Amniotic epithelial cell (primary cell): ENCODE results near the gene MMP20.

ENCODE experiments used
- DNase-seq: peaks from one replicate; pipeline ENCODE4 v3.0.0-alpha.2; 2010; ENCODE audit warnings: low read depth

Gene MMP20

DNA sequence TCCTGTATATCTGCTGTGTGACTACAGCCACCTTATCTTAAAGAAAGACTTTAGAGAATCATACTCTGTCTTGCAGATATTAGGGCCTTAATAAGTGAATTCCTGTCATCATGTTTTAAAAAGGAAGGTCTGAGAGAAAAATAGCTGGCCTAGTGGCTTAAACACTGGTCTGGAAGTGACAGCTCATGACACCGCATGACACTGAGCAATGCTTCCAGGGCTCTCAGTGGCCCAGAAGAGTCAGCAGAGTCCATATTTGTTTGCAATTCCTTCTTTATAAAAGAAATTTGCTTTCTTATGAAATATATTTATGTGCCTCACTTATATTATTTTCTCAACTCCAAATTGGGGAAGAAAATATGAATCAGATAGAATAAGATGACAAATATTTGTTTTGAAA, 33.0 kb downstream of the MMP20 start:
- no peak for DNase-seq

DNA sequence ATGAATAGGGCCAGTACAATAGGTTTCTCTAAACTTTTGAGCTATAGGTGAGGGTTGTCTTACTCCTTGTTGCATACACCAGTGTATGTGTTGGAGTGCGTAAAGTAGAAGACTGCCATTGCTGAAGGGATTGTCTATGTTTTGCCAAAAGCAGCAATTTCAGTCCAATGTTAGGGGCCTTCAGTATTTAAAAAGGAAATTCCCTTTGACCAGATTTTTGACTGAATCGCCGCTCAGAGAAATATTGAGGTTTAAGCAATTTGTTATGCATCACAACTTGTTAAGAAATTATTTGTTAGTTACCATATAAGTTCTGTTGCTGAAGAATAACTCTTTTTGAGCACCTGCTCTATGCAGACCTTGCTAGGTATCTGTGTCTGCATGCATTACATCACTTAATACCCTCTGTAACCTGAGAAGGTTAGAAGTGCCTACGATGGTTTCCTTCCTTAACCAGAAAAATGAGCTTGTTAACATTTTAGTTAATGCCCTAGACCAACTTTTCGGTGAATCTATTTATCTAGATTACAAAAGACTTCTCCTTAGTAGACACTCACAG, 33.9 kb downstream of the MMP20 start:
- DNase-seq: no peak

DNA sequence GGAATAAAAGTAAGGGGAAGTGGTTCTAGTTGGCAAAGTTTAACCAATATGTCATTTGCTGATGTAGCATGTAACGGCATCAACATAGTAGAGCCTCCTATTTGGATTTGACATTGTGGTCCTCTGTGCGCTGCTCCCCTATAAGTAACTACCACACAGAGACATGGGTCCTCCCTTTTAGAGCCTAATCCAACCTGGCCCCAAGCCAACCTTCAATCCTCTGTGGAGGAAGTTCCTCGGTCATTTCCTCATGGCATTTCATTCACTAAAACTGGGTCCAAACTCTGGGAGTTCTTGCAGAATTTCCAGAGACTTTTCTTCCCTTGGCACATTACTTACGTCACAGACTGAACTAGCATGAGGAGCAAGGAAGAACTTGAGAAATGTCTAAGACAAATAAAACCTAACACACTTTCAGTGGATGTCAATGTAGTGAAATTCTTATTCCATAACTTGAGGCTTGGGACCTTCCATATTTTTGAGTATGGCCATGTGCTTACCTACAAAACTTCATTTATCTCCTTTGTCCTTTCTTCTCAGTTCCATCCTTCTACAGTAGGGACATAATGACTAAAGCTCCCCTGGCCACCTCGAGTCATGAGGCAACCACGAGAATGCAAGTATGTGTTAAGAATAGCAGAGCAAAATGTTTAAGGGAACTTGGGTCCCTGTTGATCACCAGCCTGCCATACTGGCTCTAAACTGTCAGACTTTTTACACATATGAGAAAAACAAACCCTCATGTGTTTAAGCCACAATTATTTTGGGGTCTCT, 34.7 kb downstream of the MMP20 start:
- DNase-seq: no peak

DNA sequence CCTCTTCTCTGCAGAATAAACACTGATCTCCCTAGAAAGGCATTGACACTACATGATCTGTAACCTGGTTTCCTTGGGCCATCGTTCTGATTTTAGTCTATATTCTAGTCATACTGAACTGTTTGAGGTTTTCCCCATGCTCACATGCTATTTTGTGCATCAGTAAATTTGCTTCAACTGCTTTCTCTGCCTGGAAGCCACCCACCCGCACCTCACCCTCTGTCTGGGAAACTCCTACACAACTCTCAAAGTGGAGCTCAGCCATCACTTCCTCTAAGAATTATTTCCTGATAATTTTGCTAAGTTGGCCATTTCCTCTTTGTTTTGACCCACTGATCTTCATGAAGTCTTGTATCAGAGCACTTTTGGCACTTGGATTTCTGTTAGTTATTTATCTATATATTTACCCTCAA, 36.1 kb downstream of the MMP20 start:
- DNase-seq: no peak

DNA sequence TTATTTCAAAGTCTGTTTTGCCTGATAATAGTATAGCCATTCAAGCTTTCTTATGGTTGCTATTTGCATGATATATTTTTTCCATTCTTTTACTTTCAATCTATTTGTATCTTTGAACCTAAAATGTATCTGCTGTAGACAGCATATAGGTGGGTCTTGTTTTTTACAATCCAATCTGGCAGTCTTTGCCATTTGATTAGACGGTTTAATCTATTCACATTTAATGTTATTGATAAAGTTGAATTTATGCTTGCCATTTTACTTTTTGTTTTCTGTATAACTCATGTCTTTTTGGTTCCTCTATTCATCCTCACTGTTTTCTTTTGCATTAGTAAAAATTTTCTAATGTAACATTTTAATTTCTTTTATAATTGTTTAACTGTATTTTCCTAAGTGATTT, 37.4 kb downstream of the MMP20 start:
- no peak for DNase-seq

DNA sequence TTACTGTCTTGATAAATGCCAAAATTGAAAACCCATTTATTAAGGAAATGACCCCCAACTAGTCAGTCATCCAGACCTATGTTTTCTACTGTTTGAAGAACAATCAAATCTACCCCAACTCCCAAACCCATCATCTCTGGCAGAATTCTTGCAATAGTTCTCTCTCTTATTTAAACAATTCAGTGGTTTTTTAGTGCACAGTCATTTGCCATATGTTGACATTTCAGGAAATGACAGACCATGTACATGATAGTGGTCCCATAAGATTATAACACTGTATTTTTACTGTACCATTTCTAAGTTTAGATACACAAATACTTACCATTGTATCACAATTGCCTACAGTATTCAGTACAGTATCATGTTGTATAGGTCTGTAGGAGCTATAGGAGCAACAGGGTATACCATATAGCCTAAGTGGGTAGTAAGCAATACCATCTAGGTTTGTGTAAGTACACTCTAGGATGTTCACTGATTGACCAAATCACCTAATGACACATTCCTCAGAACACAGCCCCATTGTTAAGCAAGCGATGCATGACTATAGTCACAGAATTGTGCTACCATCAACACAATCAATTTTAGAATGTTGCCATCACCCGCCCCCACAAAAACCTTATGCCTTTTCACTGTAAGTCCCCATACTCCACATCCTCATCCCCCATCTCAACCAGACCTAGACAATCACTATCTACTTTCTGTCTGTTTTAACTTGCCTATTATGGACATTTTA, 41.8 kb downstream of the MMP20 start:
- DNase-seq: no peak

DNA sequence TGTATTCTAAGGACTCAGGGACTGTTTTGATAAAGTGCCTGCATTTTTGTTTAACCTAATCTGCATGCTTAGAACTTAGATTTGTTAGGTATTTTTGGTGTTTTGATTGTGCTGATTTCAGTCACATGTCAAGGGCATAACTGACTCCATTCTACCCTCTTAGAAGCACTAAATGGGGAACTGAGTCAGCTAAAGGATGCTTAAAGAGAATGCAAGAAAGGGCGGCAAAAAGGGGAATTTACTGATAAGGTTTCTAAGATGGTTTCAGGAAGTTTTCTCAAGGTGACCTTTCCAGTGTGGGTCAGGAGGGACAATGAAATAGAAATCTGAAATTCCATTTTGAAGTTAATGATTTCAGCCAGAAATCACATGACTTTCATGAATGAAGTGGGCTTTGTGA, 43.0 kb downstream of the MMP20 start:
- DNase-seq: no peak

DNA sequence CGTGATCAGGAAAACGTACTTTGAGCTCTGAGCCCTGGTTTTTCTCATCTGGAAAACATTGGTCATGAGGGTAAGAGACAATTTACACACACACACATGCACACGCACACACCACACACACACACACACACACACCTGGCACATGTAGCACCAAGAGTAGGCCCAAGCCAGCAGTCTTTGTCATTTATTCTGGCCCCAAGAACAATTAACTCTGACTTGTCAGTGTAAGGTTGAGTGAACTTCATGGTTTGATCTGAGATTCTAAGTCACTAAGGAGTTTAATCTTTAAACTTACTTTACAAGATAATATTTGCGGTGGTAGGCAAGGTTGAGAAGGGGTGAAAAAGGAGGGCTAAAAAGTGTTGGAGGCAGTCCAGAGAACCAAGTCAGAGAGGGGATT, 44.1 kb downstream of the MMP20 start:
- no peak for DNase-seq

DNA sequence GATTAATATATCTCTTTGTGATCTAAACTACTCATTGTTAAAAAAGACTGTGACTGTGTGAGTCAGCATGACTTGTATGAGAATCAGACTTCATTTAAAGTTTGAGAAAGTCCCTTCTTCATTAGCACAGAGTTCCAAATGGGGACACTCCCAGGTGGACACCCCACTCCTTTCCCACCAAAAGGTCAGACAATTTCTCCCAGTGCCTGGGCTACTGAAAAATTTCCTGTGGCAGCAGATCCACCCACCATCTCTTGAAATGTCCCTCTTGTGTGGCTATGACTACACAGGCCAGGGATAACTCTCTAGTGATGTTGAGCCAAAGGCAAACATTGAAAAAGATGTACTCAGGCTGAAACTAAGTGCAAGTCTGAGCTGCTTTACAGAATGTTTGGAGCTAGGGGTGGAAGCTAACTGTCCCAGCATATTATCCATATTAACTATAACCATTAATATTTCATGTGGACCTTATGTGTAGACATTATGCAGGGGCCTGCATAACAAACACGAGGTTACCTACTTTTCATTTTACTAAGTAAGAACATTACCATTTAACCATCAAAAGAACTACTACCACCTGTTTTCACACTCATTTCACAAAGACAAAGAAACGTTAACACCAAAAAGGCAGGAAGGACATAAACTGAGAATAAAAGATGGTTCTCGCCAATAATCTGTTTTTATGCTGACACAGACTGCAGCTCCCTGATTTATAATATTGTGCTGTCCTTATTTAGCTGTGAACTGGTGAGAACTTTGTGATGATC, 44.8 kb downstream of the MMP20 start:
- DNase-seq: no peak

DNA sequence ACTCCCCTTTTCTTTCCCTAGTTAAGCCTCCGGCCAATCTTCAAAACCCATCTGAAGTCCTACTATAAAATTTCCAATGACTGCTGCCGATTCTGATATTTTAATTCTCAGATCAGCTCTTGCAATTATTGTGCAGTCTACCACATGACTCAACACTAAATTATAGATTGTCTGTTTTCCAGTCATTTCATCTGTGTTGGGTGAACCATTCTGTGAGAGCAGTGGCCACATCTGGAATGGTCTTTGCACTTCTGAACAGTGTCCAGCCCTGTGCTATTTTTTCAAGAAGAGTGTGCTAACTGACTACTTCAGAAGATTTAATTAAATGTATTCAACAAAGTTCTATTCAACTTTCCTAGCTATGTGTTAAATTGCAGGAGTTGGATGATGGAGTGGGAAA, 47.4 kb downstream of the MMP20 start:
- DNase-seq: no peak

DNA sequence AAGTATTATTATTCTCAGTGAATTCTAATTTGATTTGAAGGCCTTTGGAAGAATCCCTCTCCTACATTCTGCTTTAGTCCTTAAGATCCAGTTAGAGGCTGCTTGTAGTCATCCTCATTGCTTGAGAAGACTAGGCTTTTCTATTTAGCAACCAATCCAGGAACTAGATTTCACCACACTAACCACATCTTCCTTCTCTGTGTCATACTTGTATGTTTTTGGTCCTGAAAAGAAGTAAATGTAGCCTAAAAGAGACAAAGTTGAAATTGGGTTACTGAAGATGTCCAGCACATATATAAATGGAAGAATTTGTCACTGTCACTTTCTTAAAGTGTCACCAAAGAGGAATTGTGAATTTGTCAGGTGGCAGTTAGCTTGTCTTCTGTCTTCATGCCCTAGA, 48.0 kb downstream of the MMP20 start:
- peak; percentile 74 for DNase-seq

DNA sequence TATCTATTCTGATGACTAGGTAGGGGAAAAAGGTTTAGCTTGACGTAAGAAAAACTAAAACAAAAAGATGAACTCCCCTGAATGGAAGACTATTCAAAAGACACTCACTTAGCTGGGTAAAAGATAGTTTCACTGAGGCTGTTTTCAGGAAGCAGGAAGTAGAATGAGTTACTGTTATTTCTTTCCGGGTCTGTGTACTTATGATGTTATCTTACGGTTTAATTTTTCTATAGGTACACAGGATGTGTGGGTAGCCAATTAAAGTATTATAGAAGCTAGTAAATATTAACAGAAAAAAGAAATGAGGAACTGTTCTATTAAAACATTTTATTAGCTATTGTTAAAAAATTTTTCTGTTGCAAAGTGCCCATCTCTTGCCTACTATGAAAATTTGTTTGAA, 48.8 kb downstream of the MMP20 start:
- no peak for DNase-seq

DNA sequence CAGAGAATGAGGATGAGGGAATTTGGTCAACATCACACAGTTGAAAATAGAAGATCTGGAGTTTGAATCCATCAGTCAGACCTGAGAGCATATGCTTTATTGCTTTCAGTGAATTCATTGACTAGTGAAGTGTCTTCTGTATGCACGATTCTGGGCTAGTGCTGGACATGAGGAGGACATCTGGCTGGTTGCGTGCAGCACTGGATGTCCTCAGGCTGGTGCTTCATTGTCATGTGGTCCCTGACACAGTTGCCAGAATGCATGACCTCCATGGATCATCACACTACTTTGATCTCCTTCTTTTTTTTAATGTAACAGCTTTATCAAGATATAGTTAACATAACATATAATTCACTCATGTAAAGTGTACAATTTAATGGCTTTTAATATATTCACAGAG, 50.1 kb downstream of the MMP20 start:
- DNase-seq: no peak

DNA sequence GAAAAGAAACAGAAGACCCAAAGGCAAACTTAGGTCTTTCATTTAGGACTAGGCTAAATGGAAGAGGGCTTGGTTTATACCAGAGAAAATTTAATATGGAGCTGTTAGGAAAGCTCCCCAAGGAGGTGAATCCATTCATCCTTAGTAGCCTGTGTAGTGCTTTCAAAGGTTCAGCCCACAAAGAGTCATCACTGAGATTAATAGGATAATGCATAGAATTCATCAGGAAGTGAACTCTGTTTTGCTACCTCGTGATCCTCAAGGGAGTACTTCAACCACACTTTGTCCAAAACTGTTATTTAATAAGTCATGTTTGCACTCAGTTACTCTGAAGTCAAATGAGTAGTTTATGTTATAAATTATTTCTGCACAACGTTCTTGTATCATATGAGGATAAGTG, 51.3 kb downstream of the MMP20 start:
- peak; percentile 66 for DNase-seq

DNA sequence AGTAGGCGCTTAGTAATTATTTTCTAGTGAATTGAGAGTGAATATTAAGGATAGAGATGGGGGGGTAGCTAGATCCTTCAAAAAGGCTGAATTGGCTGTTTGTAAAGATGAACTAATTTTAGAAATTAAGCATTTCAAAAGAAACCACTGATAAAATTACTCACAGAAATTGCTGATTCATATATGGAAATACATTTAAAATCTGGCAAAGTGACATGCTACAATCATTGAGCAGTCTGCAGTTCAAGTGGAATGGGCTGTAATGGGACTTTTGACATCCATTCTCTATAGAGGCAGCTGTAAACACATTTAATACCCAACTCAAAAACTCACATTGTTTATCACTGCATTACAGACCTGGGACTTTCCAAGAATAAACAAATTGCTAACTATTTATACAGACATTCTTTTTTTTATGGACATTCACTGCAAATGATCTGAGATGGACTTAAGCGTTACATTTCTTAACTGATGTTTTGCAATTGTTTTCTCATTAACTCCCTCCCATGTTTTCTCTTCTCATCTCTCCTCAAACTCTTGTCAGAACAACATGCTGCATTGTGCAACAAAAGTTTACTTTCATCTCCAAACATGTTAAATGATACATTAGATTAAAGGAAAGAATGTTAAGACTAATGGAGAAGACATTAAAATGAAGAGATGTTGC, 52.4 kb downstream of the MMP20 start:
- no peak for DNase-seq

DNA sequence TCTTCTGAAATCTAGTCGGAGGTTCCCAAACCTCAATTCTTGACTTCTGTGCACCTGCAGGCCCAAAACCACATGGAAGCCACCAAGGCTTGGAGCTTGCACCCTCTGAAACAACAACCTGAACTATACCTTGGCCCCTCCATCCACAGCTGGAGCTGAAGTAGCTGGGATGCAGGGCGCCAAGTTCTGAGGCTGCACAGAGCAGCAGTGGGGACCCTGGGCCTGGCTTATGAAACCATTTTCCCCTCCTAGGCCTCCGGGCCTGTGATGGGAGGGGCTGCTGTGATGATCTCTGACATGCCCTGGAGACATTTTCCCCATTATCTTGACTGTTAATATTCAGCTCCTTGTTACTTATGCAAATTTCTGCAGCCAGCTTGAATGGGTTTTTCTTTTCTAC, 56.3 kb downstream of the MMP20 start:
- no peak for DNase-seq

DNA sequence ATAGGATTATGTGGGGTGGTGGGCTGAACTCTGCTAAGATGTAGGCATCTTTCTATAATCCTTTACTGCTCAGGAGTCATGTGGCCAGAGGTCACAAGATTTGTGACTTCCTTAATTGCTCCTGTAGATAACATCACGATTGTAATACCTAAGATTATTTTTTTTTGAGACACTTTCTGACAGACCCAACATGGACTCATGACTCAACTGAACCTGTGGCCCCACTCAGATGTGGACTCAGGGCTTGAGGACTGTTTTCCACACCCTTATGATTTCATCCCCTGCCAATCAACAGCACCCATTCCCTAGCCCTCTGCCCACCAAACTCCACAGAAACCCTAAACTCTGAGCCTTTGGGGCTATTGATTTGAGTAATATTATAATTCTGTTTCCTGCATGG, 59.0 kb downstream of the MMP20 start:
- no peak for DNase-seq

DNA sequence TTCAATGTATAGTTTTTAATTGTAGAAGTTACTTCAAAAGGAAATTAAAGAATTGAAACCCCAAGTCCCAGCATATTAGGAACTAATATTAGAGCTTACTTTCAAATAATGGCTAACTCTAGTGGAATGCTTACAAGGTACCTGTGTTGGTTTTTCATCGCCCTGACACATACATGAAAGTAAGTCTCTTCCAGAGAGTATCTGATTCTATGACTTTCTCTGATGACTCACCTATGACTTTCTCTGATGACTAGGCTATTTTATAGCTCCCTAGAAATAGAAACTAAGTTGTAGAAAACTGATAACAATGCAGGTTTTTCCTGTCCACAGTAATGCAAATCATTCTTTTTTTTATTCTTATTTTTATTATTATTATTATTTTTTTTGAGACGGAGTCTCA, 61.0 kb downstream of the MMP20 start:
- DNase-seq: peak; percentile 80

DNA sequence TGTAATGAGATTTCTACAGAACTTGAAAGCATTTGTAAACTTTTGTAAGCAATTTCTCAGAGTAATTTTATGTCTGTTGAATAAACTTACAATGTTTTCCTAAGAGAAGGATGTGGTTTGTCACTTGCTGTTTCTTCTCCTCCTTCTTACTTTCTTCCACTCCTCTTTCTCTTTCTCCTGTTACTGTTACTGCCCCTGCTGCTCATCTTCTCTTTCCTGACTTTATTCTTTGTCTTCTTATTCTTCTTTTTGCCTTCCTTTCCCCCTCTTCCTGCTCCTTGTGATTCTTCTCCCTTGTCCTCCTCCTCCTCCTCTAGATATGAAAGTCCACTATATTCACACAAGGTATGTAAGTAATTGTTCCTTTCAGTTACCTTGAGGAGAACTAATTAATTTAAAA, 63.5 kb downstream of the MMP20 start:
- DNase-seq: no peak

DNA sequence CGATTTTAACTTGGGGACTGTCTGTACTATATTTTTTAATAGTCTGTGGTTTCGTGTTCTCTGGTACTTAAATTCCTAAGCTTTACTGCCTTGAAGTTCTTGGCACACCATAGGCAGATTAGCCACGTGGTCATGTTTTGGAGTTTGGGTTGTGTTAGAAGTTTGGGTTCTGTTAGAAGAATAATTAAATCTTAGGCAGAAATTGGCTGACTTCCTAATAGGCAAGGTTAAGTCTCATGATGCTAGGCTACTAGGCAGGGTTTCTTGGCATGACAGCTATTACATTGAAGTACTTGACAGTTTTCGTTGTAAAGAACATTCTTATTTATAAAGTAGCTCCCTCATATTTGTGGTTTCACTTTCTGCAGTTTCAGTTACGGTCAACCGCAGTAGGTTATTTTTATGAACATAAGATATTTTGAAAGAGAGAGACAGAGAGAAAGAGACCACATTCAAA, 64.5 kb downstream of the MMP20 start:
- peak; percentile 95 for DNase-seq

DNA sequence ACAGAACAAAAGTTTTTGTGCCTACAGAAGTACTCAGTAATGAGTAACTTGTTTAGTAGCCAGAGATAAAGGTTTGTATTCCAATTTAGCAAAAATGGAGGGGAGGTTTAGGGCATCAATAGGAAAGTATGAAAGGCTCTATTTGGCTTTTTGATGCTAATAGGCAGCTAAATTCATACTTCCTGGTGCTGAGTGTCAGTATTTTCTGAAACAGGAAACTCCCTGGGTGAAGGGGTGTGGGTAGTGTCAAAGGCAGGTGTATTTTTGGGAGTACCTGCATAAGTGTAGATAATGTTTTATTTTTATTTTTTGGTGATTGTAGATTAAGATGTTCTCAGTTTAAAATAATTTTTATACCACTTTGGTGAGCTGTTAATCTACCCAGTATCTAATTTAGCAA, 65.3 kb downstream of the MMP20 start:
- no peak for DNase-seq

DNA sequence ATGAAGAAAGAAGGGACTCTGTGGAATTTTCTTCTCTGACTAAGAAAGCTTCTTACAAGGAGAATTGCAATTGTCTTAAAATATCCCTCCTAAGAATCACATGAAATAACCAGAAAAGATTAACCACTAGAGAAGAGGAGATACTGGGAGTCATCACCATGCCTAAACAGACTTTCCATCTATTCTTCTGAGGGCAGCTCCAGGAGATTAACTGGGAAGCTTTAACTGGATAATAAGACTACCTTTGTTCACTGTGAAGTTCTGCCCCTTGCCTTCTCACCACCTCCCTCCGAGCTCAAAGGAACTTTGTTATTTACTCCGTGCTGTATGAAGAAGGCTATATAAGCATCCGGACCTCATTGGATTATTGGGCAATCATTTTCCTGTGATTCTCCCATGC, 70.0 kb downstream of the MMP20 start:
- DNase-seq: no peak
